Left forelimb (tissue), 1 donor: ENCODE results near the gene INSL3.
A peak's percentile ranks its signal among the peaks of the same experiment; 100 is the strongest.

Experiments used
- DNase-seq: peaks from one replicate; pipeline ENCODE4 v3.0.0-alpha.2; 2018; ENCODE audit warnings: low spot score

The INSL3 gene

GRCh38 chr19:17846146-17846545 is 24.8 kb upstream of the INSL3 start:
- no peak for DNase-seq

DNA sequence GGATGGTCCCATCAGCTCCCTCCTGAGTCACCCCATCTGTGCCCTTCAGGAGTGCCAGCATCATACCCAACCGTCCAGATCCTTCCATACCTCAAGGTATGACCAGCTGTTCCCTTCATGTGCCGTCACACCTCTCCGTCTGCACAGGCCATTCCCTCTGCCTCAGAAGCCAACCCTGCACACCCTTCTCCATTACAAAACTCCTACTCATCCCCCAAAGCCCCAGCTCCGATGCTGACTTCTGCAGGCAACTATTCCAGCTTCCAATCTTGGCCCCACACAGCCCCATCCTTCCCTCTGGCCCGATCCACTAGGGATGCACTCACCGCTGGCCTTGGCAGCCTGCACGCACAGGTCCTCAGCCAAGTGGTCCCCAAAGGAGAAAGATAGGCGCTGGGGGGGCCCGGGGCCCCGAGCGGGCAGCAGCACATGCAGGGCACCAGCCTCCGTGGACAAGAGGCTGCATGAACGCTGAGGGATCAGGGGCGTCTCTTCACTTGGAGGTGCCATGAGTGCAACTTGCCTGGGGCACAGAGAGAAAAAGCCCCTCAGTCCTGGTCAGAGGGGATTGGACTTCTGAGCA is 22.7 kb upstream of the INSL3 start:
- DNase-seq: no peak

DNA sequence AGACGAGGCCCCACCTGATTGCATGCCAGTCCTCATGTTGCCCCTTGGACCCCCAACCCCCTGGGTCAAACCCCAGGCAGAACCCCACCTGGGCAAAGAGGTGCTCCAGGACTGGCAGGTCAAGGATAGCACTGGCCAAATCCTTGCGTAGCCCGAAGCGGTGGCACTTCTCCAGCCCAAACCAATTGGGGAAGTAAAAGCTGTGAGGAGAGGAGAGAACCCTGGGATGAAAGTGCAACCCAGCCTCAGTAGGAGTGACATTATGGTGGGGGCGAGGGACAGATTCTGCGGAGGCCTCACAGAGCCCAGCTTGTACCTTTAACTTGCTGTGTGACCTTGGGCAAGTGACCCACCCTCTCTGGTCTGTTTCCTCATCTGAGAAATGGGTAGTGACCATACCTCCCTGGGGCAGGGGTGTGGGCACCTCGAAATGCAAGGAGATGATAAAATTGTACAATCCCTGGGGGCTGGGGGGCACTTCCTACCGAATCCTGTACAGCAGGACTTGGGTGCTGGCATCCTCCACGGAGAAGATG is 22.0 kb upstream of the INSL3 start:
- DNase-seq: no peak

DNA sequence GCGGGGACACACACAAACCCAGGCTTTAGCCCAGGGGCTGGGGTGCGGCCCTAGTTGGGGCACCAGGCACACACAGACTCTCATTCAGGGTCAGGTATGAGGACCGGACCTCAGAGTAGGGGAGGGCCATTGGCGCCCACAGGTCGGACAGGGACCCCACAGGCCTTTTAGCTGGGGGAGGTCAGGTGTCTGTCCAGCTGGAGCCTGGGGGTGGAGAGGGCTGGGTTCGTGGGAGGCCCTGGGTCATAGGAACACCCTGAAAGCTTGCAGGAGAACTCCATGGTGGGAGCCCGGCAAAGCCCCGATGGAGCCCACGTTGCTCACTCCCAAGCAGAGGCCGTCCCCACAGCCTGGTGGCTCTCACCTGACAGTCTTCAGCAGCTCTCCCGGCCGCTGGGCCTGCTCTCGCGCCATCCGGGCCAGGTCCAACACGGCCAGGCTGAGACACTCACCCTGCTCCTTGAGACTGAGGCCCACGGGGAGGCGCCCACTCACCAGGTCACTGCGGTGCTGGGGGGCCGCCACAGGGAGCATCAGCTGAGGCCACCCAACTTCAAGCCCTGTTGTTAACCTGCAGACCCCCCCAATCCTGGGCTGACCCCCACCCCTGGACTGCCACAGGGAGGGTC is 21.5 kb upstream of the INSL3 start:
- DNase-seq: no peak

DNA sequence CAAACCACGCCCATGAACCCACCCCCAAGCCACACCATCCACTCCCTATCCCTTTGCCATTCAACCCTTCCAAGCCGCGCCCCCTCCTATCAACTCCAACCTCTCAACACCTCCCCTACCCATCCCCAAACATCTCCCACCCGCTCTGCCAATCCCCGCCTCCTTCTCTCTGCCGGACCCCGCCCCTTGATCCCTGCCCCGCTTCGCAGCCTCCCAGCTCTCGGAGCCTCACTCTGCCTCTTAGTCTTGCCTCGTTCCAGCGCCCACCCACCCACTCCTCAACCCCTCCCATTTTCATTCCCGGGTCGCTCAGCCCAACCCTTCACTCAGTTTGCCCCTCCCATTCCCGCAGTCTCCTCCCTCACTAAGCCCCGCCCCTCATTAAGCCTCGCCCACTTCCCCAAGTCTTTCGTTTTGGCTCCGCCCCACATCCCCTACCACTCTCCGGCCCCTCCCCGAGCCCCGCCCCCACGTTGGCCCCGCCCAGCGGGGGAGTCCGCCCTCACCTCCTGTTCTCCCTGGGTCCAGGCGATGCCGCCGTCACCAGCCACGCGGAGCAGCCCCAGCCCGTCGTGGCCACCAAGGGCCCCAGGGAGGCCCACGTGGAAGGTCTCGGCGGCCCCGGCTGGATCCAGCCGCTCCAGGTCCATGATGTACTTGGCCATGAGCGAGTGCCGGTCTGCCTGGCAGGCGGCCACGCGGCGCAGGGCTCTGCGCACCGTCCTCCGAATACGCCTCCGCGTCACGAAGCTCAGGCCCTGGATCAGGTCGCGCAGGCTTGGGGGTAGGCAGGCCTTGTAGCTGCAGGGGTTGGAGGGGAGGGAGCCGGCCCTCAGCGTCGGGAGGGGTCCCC is 20.7 kb upstream of the INSL3 start:
- peak; percentile 92 for DNase-seq

GRCh38 chr19:17841371-17841809 is 20.1 kb upstream of the INSL3 start:
- no peak for DNase-seq

GRCh38 chr19:17840019-17840418 is 18.7 kb upstream of the INSL3 start:
- no peak for DNase-seq

DNA sequence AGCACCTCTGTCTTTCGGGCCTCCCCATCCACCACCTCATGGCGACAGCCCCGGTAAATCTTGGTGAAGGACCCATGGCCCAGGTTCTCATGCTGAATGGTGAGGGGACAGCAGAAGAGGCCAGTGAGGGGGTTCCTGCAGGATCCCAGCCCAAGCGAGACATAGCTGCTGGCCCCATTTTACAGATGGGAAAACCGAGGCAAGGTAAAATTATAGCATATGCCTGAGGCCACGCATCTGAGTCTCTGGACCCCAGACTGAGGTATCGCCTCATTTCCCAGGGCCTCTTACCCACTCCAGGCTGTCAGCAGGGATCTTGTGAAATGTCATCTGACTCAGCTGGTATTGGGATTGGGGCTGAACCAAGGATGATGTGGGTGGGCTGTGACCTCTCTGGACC is 16.7 kb upstream of the INSL3 start:
- DNase-seq: no peak

DNA sequence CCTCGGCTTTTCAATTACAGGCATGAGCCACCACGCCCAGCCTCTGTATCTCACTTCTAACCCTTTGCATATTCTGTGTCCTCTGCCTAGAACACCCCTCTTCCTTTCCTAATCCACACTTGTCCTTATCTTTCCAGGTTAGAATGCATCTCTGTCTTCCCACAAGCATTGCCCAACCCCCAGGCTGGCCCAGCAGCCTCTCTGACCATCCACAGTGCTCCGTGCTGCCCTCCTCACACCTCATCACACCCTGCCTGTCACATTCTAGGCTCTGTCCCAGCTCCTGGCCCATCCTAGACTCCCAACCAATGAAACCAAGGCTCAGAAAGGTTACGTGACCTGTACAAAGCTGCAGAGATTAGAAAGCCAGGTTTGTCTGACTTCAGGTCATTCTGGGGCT is 15.2 kb upstream of the INSL3 start:
- DNase-seq: no peak

- no peak for DNase-seq
These were observed 14.1 kb upstream of the INSL3 start for GRCh38 chr19:17835182-17836006.

DNA sequence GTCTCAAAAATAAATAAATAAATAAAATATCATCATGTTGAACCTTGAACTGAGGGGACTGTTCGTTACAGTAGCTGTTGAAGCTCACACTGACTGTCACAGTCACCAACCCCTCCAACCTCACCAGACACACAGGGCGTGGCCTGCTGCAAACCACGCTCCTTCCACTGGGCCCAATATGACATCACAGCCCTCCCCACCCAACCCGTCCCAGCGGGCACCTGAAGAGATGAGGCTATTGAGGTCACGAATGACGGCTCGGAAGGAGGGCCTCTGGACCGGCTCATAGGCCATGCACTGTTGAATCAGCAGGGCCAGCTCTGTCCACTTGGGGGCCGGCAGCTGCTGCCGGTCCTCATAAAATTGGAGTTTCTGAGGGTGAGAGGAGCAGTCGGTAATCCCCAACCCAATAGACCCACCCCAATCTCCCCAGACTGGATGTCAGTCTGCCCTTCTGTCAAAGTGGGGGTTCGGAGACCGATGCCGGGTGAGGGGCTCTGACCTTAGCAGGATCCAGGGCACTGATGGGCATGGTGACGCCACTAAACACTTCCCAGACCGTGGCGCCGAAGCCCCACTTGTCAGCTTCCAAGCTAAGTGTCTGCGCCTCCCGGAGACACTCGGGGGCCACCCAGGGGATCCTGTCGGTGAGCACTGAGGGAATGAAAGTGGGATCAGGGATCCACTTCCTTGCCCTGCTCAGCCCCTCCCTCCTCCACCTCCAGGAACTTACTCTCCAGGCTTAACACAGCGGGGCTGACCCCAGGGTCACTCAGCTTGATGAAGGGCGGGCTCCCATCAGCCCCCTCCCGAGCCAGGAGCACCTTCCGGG is 13.2 kb upstream of the INSL3 start:
- DNase-seq: no peak

- no peak for DNase-seq
These were observed 11.3 kb upstream of the INSL3 start for GRCh38 chr19:17832443-17833208.

DNA sequence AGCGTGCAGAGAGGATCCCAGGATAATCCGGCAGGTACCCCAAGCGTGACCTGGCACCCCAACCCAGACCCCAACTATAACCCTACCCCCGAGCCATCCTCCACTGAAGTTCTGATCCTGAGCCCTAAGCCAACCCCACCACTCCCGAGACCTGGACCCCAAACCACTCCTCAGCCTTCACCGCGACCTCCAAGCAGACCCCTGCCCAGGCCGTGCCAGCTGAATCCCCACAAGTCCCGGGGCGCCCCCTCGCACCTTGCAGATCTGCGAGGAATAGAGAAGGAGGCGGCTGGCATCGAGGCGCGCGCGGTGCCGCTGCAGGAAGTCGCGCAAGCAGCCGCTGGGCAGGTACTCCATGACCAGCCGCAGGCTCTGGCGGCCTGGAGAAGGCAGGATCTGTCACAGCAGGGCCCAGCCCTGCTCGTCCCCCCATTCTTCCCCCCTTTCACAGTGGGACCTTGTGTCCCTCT is 10.1 kb upstream of the INSL3 start:
- no peak for DNase-seq

DNA sequence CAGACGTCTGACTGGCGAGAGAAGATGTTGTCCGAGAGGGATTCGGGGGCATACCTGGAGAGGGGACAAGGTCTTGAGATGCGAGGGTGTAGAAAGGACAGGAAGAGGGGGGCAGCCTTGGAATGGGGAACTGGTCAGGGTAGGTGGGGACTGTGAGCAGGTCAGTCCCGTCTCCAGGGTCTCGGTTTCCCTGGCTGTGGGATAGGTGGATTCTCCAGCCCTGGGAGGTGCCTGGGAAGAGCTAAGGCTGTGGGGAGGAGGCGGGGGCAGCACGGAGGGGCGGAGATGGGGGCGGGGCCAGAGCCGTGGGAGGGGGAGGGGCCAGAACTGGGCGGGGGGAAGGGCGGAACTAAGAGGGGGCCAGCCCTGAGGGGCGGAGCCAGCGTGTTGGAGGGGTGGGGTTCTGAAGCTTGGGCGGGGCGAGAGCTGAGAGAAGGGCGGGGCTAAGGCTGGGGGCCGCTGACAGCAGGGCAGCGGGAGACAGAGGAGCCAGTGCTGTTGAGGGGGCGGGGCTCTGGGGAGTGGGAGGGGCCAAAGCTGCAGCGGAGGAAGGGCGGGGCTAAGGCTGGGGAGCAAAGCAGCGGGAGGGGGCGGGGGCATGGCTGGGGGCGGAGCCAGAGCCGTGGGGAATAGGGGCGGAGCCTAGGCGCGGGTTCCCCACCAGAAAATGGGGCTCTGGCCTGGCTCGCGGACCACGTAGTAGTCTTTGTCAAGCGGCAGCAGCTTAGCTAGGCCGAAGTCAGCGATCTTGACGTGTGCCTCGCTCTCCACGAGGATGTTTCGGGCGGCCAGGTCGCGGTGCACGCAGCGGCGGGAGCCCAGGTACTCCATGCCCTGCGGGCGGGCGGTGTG is 9.5 kb upstream of the INSL3 start:
- DNase-seq: peak; percentile 84

GRCh38 chr19:17829855-17830566 is 8.7 kb upstream of the INSL3 start:
- DNase-seq: no peak

- no peak for DNase-seq
These were observed 5.3 kb upstream of the INSL3 start for GRCh38 chr19:17826508-17827056.

DNA sequence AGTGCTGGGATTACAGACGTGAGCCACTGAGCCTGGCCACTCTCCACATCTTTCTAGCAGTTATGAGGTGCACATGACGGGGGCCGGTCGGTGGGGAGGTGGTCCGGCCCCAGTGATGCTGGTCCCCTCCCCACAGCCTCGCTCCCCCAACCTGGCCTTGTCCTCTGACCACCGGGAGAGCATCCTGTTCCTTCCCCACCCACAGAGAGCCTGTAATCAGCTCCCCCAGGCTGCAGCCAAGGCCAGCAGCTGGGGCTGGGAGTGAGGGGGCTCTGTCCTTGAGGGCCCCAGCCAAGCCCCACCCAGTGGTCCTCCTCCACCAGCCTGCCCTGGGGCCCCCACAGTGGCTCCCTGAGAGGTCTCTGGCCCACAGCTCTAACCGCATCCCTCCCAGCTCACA is 3.0 kb upstream of the INSL3 start:
- DNase-seq: no peak

DNA sequence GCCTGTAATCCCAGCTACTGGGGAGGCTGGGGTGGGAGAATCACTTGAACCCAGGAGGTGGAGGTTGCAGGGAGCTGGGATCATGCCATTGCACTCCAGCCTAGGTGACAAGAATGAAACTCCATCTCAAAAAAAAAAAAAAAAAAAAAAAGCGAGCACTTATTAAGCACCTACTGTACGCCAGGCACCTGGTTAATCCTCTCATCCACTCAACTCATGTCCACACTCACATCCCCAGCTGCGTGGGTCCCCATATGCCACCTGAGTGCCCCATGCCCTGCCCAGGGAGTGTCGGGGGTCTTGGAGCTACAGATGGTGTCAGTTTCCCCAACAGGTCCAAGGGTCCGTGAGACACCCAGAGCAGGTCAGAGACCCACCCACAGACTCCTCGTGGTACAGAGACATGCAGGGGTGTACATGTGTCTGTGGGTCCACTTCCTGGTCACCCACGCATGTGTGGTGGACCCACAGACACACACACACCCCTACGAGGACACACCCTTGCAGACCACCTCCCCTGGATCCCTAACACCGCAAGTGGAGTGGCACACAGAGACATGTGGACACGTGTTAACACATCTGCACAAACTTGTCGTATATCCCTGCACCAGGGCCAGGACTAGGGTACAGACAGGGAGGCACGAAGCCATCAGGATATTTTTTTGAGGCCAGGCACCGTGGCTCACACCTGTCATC is 3.5 kb downstream of the INSL3 start:
- DNase-seq: no peak
